K562 (cell line): ENCODE data around the gene ARMC2. TPM values are rescaled to one million over a fixed set of nuclear protein-coding genes. Genes with fewer than 3 reads are reported as not detected.

Experiments used
- polyA plus RNA-seq, 8 experiments: library from polyadenylated mRNA; depleted of rRNA in 4 of 8; stranded (reverse) in 5 of 8; unstranded in 3 of 8; fragments of >200 nt; fragmentation: Nextera tagmentation in 2 of 8; fragmentation: Illumina TruSeq in 1 of 8; extraction: Ambion mirVana in 2 of 8; extraction: Trizol in 1 of 8; gene quantifications; 2 replicates each; pipeline versions ENCODE4 v1.2.1 to v1.2.3, GENCODE V29; 2011 to 2014; ENCODE audit warnings: inconsistent platforms in 1 of 8, missing spikeins in 1 of 8
- small RNA-seq: library from RNA; depleted of rRNA; stranded (forward); fragments of <200 nt; gene quantifications from one replicate; pipeline ENCODE3, GENCODE V24; 2014
- total RNA-seq, 7 experiments: library from RNA; depleted of rRNA in 6 of 7; stranded (reverse); fragments of >200 nt in 6 of 7; fragmentation: Illumina TruSeq in 2 of 7; extraction: Trizol in 2 of 7; gene quantifications; 2 replicates each; pipeline versions ENCODE4 v1.2.1 to v1.2.3, GENCODE V29; 2011 to 2021; ENCODE audit warnings: low replicate concordance in 1 of 7

ARMC2 gene
- total and polyA plus RNA-seq, 9 of the 15 experiments (the other 6 are each of a cell fraction or from before 2014, with no cell fraction given): 0.14 to 3.0 (median 0.82) TPM

Small RNAs within 50 kb of the gene (small RNA-seq; reads per million reads assigned to genes)
- gene AL445189.2 (0.15 reads per million), gene Z95118.1 (not detected)

Other genes with a start within 250 kb of the ARMC2 start
- 6.4 and 6.8 TPM in 2 replicates for gene SESN1, start 246.4 kb downstream of the ARMC2 start, total RNA-seq (2014; rRNA removed)
- gene SESN1, start 246.4 kb downstream of the ARMC2 start, total RNA-seq (2014; rRNA removed; fragmentation: Illumina TruSeq; extraction: Trizol): 9.4 and 9.8 TPM in 2 replicates
- 9.7 and 11.2 TPM in 2 replicates for gene SESN1, start 246.4 kb downstream of the ARMC2 start, total RNA-seq (2015; rRNA removed; fragmentation: Illumina TruSeq; extraction: Trizol)
- 6.6 and 7.4 TPM in 2 replicates for gene SESN1, start 246.4 kb downstream of the ARMC2 start, total RNA-seq (2021)
- 13.0 and 13.3 TPM in 2 replicates for gene SESN1, start 246.4 kb downstream of the ARMC2 start, polyA plus RNA-seq (2011; rRNA removed)
- 8.5 and 8.9 TPM in 2 replicates for gene SESN1, start 246.4 kb downstream of the ARMC2 start, polyA plus RNA-seq (2014; fragmentation: Illumina TruSeq; extraction: Trizol)
- gene SESN1, start 246.4 kb downstream of the ARMC2 start, polyA plus RNA-seq (2014; fragmentation: Nextera tagmentation; extraction: Ambion mirVana): 1 to 10 TPM; 3.1 to 3.8 TPM
- gene SESN1, start 246.4 kb downstream of the ARMC2 start, polyA plus RNA-seq (2014; rRNA removed): 6.1 and 6.3 TPM in 2 replicates
- gene CEP57L1, start 247.1 kb downstream of the ARMC2 start, total RNA-seq (2014; rRNA removed): 51.0 and 58.0 TPM in 2 replicates
- gene CEP57L1, start 247.1 kb downstream of the ARMC2 start, total RNA-seq (2014; rRNA removed; fragmentation: Illumina TruSeq; extraction: Trizol): 80.0 and 85.7 TPM in 2 replicates
- gene CEP57L1, start 247.1 kb downstream of the ARMC2 start, total RNA-seq (2015; rRNA removed; fragmentation: Illumina TruSeq; extraction: Trizol): 70.6 and 79.7 TPM in 2 replicates
- gene CEP57L1, start 247.1 kb downstream of the ARMC2 start, total RNA-seq (2021): 41.8 and 42.4 TPM in 2 replicates
- 49.9 and 60.7 TPM in 2 replicates for gene CEP57L1, start 247.1 kb downstream of the ARMC2 start, polyA plus RNA-seq (2011; rRNA removed)
- gene CEP57L1, start 247.1 kb downstream of the ARMC2 start, polyA plus RNA-seq (2014; fragmentation: Illumina TruSeq; extraction: Trizol): 52.1 and 61.8 TPM in 2 replicates
- gene CEP57L1, start 247.1 kb downstream of the ARMC2 start, polyA plus RNA-seq (2014; fragmentation: Nextera tagmentation; extraction: Ambion mirVana): 10 to 100 TPM; 70.0 to 88.6 TPM
- 39.4 and 49.7 TPM in 2 replicates for gene CEP57L1, start 247.1 kb downstream of the ARMC2 start, polyA plus RNA-seq (2014; rRNA removed)